ENCODE measurements around the gene TMEM140. TPM values are rescaled to one million over a fixed set of nuclear protein-coding genes. Genes with fewer than 3 reads are reported as not detected.

The TMEM140 gene
- total and polyA plus RNA-seq, 2 of the 13 experiments (the other 11 are each of a cell fraction or from before 2014, with no cell fraction given) = 9.2 to 21.7 TPM

- TF ChIP-seq ZNF770 (CRISPR knock-in tag; IDR thresholded peaks at IDR 0.05) = peak; percentile 41; the same call in 1 of the 2 replicates
- no peak for TF ChIP-seq BCLAF1 (IDR thresholded peaks at IDR 0.05)
- TF ChIP-seq, protein P1, sequence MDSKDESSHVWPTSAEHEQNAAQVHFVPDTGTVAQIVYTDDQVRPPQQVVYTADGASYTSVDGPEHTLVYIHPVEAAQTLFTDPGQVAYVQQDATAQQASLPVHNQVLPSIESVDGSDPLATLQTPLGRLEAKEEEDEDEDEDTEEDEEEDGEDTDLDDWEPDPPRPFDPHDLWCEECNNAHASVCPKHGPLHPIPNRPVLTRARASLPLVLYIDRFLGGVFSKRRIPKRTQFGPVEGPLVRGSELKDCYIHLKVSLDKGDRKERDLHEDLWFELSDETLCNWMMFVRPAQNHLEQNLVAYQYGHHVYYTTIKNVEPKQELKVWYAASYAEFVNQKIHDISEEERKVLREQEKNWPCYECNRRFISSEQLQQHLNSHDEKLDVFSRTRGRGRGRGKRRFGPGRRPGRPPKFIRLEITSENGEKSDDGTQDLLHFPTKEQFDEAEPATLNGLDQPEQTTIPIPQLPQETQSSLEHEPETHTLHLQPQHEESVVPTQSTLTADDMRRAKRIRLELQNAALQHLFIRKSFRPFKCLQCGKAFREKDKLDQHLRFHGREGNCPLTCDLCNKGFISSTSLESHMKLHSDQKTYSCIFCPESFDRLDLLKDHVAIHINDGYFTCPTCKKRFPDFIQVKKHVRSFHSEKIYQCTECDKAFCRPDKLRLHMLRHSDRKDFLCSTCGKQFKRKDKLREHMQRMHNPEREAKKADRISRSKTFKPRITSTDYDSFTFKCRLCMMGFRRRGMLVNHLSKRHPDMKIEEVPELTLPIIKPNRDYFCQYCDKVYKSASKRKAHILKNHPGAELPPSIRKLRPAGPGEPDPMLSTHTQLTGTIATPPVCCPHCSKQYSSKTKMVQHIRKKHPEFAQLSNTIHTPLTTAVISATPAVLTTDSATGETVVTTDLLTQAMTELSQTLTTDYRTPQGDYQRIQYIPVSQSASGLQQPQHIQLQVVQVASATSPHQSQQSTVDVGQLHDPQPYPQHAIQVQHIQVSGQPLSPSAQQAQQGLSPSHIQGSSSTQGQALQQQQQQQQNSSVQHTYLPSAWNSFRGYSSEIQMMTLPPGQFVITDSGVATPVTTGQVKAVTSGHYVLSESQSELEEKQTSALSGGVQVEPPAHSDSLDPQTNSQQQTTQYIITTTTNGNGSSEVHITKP (CRISPR knock-in tag; IDR thresholded peaks at IDR 0.05; ENCODE audit: low read depth) = no peak
- peak; percentile 85 for TF ChIP-seq ZBTB38 (CRISPR knock-in tag; IDR thresholded peaks at IDR 0.05)
- TF ChIP-seq HCFC1 (IDR thresholded peaks at IDR 0.05; ENCODE audit: low read depth, low read length) = no peak
- no peak for TF ChIP-seq TCF7 (IDR thresholded peaks at IDR 0.05; ENCODE audit: low read depth)
- no peak for TF ChIP-seq IRX3 (CRISPR knock-in tag; IDR thresholded peaks at IDR 0.05; ENCODE audit: borderline replicate concordance, low read depth)
- TF ChIP-seq ZSCAN20 (CRISPR knock-in tag; IDR thresholded peaks at IDR 0.05; ENCODE audit: borderline replicate concordance) = no peak
- TF ChIP-seq NR2C2 (CRISPR knock-in tag; IDR thresholded peaks at IDR 0.05; ENCODE audit: borderline replicate concordance) = no peak; the same call in 1 of the 2 replicates
- TF ChIP-seq NR2F6 (IDR thresholded peaks at IDR 0.05) = peak; percentile 57; the same call in 1 of the 2 replicates
- TF ChIP-seq NR2F6 (CRISPR knock-in tag; IDR thresholded peaks at IDR 0.05) = peak; percentile 67; the same call in 1 of the 2 replicates
- no peak for TF ChIP-seq ZBTB14 (CRISPR knock-in tag; IDR thresholded peaks at IDR 0.05)
- TF ChIP-seq, protein P2, sequence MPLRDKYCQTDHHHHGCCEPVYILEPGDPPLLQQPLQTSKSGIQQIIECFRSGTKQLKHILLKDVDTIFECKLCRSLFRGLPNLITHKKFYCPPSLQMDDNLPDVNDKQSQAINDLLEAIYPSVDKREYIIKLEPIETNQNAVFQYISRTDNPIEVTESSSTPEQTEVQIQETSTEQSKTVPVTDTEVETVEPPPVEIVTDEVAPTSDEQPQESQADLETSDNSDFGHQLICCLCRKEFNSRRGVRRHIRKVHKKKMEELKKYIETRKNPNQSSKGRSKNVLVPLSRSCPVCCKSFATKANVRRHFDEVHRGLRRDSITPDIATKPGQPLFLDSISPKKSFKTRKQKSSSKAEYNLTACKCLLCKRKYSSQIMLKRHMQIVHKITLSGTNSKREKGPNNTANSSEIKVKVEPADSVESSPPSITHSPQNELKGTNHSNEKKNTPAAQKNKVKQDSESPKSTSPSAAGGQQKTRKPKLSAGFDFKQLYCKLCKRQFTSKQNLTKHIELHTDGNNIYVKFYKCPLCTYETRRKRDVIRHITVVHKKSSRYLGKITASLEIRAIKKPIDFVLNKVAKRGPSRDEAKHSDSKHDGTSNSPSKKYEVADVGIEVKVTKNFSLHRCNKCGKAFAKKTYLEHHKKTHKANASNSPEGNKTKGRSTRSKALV (CRISPR knock-in tag; IDR thresholded peaks at IDR 0.05) = no peak
- TF ChIP-seq, protein P3, sequence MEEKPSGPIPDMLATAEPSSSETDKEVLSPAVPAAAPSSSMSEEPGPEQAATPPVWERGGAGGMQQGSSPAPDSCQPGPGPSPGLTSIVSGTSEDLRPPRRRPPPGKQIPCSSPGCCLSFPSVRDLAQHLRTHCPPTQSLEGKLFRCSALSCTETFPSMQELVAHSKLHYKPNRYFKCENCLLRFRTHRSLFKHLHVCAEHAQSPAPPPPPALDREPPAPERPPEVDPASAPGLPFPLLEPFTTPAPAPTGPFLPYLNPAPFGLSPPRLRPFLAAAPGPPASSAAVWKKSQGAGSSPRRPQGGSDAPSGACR (CRISPR knock-in tag; IDR thresholded peaks at IDR 0.05) = no peak
- peak; percentile 24; the same call in 1 of the 2 replicates for TF ChIP-seq SOX5 (CRISPR knock-in tag; IDR thresholded peaks at IDR 0.05; ENCODE audit: borderline replicate concordance)
- TF ChIP-seq NCOA2 (CRISPR knock-in tag; IDR thresholded peaks at IDR 0.05) = no peak
Observed at GRCh38 chr7:135169141-135169963, 21.5 kb downstream of the TMEM140 start (continued).
